NB4 (cell line): ENCODE data around the gene ATRAID.

Source experiments
- MYC ChIP-seq: IDR thresholded peaks from 2 replicates; pipeline ENCODE4 v1.6.1; 2011; ENCODE audit warnings: low read depth, low read length
- POLR2A ChIP-seq: IDR thresholded peaks from 2 replicates; pipeline ENCODE4 v1.6.1; 2011; ENCODE audit warnings: mild to moderate bottlenecking; ENCODE audit not compliant: insufficient read length; ENCODE audit errors: extremely low read depth
- TF ChIP-seq, protein P1 (sequence below): IDR thresholded peaks from one replicate; pipeline ENCODE4 v1.5.1; 2012; ENCODE audit warnings: low read depth, low read length
- TF ChIP-seq, protein P2 (sequence below): IDR thresholded peaks from 2 replicates; pipeline ENCODE4 v1.6.1; 2011; ENCODE audit warnings: low read depth, low read length

DNA sequence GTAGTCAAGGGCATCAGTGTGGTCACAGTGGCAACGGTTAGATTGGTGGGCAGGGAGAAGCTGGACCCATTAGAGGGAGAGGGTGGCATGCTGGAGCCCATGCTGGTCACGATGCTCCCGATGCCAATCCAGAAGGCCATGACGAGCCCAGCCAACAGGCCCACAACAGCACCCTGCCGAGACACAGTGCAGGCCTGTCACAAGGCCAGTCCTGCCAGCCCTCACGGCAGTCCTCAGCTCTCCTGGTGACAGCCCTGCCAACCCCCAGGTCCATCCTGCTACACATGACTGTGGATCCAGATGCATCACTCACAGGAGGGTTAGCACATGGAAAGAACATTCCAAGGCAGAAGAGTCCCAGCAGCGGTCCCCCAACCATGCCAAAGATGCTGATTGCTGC, 10.2 kb upstream of the ATRAID start:
- TF ChIP-seq, protein P1, sequence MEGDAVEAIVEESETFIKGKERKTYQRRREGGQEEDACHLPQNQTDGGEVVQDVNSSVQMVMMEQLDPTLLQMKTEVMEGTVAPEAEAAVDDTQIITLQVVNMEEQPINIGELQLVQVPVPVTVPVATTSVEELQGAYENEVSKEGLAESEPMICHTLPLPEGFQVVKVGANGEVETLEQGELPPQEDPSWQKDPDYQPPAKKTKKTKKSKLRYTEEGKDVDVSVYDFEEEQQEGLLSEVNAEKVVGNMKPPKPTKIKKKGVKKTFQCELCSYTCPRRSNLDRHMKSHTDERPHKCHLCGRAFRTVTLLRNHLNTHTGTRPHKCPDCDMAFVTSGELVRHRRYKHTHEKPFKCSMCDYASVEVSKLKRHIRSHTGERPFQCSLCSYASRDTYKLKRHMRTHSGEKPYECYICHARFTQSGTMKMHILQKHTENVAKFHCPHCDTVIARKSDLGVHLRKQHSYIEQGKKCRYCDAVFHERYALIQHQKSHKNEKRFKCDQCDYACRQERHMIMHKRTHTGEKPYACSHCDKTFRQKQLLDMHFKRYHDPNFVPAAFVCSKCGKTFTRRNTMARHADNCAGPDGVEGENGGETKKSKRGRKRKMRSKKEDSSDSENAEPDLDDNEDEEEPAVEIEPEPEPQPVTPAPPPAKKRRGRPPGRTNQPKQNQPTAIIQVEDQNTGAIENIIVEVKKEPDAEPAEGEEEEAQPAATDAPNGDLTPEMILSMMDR = no peak
- TF ChIP-seq, protein P2, sequence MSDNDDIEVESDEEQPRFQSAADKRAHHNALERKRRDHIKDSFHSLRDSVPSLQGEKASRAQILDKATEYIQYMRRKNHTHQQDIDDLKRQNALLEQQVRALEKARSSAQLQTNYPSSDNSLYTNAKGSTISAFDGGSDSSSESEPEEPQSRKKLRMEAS = no peak
- TF ChIP-seq POLR2A (no peak), MYC (no peak)
